ENCODE measurements around the gene METTL24. TPM values are rescaled to one million over a fixed set of nuclear protein-coding genes. Genes with fewer than 3 reads are reported as not detected.
A peak's percentile ranks its signal among the peaks of the same experiment; 100 is the strongest.

Gene METTL24
- total RNA-seq, 1 donor from 2014 or later, result 3.6 TPM

- no peaks in the 10 kb centered on the region for H3K27me3 Mint-ChIP-seq (ENCODE audit: low read depth)
- no peaks in the 10 kb centered on the region for H3K36me3 Mint-ChIP-seq (ENCODE audit: low read depth)
- no peak for TF ChIP-seq CTCF (conservative IDR thresholded peaks at IDR 0.05)
- H3K4me3 Mint-ChIP-seq, result no peak overlapping the region
- peak overlapping the region; percentile 44 for H3K27ac Mint-ChIP-seq (ENCODE audit: unreplicated experiment)
- no peak for DNase-seq (ENCODE audit: low read depth, low spot score)
- H3K9me3 Mint-ChIP-seq, result no peaks in the 10 kb centered on the region
- peaks cover 43% of the 10 kb centered on the region for H3K4me1 Mint-ChIP-seq
Observed at GRCh38 chr6:110326057-110326456, 32.1 kb downstream of the METTL24 start.

GRCh38 chr6:110325197-110325596 lies 33.0 kb downstream of the METTL24 start:
- H3K4me3 Mint-ChIP-seq, result no peak overlapping the region
- TF ChIP-seq CTCF (conservative IDR thresholded peaks at IDR 0.05), result no peak

GRCh38 chr6:110324548-110324947 lies 33.6 kb downstream of the METTL24 start:
- DNase-seq (ENCODE audit: low read depth, low spot score), result no peak
- Mint-ChIP-seq H3K4me1 (peaks cover 40% of the 10 kb centered on the region), H3K36me3 (ENCODE audit: low read depth) (no peaks in the 10 kb centered on the region), H3K27ac (ENCODE audit: unreplicated experiment) (no peak overlapping the region), H3K27me3 (ENCODE audit: low read depth) (no peaks in the 10 kb centered on the region), H3K9me3 (no peaks in the 10 kb centered on the region), H3K4me3 (no peak overlapping the region)
- no peak for TF ChIP-seq CTCF (conservative IDR thresholded peaks at IDR 0.05)

More at GRCh38 chr6:110325197-110325596, 33.0 kb downstream of the METTL24 start:
- no peak overlapping the region for H3K27ac Mint-ChIP-seq (ENCODE audit: unreplicated experiment)
- no peaks in the 10 kb centered on the region for H3K27me3 Mint-ChIP-seq (ENCODE audit: low read depth)
- no peak for DNase-seq (ENCODE audit: low read depth, low spot score)
- H3K36me3 Mint-ChIP-seq (ENCODE audit: low read depth), result no peaks in the 10 kb centered on the region
- peaks cover 43% of the 10 kb centered on the region for H3K4me1 Mint-ChIP-seq
- H3K9me3 Mint-ChIP-seq, result no peaks in the 10 kb centered on the region

DNA sequence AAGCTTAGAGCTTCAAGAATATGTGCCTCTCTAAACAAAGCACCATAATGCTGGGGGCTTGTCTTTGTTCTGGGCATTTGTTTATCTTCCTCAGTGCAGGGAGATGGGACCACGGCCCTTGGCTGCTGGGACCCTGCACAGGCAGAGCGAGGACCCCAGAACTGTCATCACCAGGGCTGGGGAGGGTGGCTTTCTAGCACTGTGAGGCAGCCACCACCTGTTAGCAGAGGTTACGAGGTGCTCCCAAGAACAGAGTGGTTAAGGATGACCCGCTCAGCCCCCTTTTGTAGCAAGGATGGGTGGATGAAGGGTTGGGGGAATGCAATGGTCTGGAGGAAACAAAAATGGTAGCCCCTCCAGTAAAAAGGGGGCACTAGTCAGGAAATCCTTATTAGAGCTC lies 34.9 kb downstream of the METTL24 start:
- Mint-ChIP-seq H3K4me3 (no peak overlapping the region), H3K27me3 (ENCODE audit: low read depth) (no peaks in the 10 kb centered on the region), H3K27ac (ENCODE audit: unreplicated experiment) (no peak overlapping the region)

DNA sequence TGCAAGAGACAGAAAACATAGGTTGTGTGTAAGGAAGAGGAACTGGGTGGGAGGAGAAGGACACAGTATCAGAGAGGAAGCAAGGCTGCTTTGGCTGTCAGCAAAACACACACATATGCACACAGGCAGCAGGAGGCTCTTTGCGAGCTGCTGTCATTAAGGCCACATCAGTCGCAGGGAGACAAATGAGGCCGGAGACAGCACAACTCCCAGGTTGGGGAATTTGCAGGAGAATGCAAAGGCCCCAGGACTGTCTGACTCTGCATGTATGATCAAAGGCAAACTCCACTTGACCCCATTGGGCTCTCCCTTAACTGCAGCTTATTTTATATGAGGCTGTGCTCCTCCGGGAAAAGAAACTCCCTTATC lies 35.3 kb downstream of the METTL24 start:
- no peak for DNase-seq (ENCODE audit: low read depth, low spot score)
- peaks cover 25% of the 10 kb centered on the region for H3K4me1 Mint-ChIP-seq
- H3K4me3 Mint-ChIP-seq, result no peak overlapping the region
- no peaks in the 10 kb centered on the region for H3K27me3 Mint-ChIP-seq (ENCODE audit: low read depth)
- H3K9me3 Mint-ChIP-seq, result no peaks in the 10 kb centered on the region
- H3K27ac Mint-ChIP-seq (ENCODE audit: unreplicated experiment), result no peak overlapping the region
- TF ChIP-seq CTCF (conservative IDR thresholded peaks at IDR 0.05), result no peak
- no peaks in the 10 kb centered on the region for H3K36me3 Mint-ChIP-seq (ENCODE audit: low read depth)

More for the DNA sequence above, 34.9 kb downstream of the METTL24 start:
- no peak for DNase-seq (ENCODE audit: low read depth, low spot score)
- TF ChIP-seq CTCF (conservative IDR thresholded peaks at IDR 0.05), result no peak
- Mint-ChIP-seq H3K36me3 (ENCODE audit: low read depth) (no peaks in the 10 kb centered on the region), H3K4me1 (peaks cover 29% of the 10 kb centered on the region), H3K9me3 (no peaks in the 10 kb centered on the region)

All from neural crest cell (in vitro differentiated cells).